ENCODE measurements around the gene CACNA1D. TPM values are rescaled to one million over a fixed set of nuclear protein-coding genes. Genes with fewer than 3 reads are reported as not detected.

Gene CACNA1D
- total RNA-seq, 1 donor from 2014 or later, result 1.1 TPM

GRCh38 chr3:53807117-53807810 is 312.9 kb downstream of the CACNA1D start:
- Histone ChIP-seq H3K4me3 (no peak overlapping the region), H3K36me3 (no peaks in the 10 kb centered on the region), H3K27ac (replicated peaks) (peak overlapping the region; percentile 48), H3K9me3 (replicated peaks) (no peaks in the 10 kb centered on the region), H3K27me3 (ENCODE audit: low read depth) (peaks cover 5% of the 10 kb centered on the region), H3K4me1 (peaks cover 18% of the 10 kb centered on the region)
- DNase-seq, result no peak
- TF ChIP-seq CTCF (IDR thresholded peaks at IDR 0.05; ENCODE audit: borderline replicate concordance), result no peak
- intact Hi-C loops (cut with micrococcal nuclease), result no loop called here

GRCh38 chr3:53808496-53808895 is 314.1 kb downstream of the CACNA1D start:
- Histone ChIP-seq H3K36me3 (no peaks in the 10 kb centered on the region), H3K27ac (replicated peaks) (no peak overlapping the region), H3K4me1 (peaks cover 18% of the 10 kb centered on the region), H3K4me3 (no peak overlapping the region), H3K27me3 (ENCODE audit: low read depth) (peaks cover 5% of the 10 kb centered on the region), H3K9me3 (replicated peaks) (no peaks in the 10 kb centered on the region)
- no peak for DNase-seq
- TF ChIP-seq CTCF (IDR thresholded peaks at IDR 0.05; ENCODE audit: borderline replicate concordance), result no peak
- intact Hi-C loops (cut with micrococcal nuclease), result no loop called here

GRCh38 chr3:53809267-53809666 is 314.9 kb downstream of the CACNA1D start:
- DNase-seq, result no peak
- no peak for TF ChIP-seq CTCF (IDR thresholded peaks at IDR 0.05; ENCODE audit: borderline replicate concordance)
- Histone ChIP-seq H3K27me3 (ENCODE audit: low read depth) (peaks cover 5% of the 10 kb centered on the region), H3K36me3 (no peaks in the 10 kb centered on the region), H3K9me3 (replicated peaks) (no peaks in the 10 kb centered on the region), H3K27ac (replicated peaks) (no peak overlapping the region), H3K4me1 (peaks cover 18% of the 10 kb centered on the region), H3K4me3 (no peak overlapping the region)
- intact Hi-C loops (cut with micrococcal nuclease), result no loop called here

GRCh38 chr3:53809764-53810400 is 315.5 kb downstream of the CACNA1D start:
- H3K4me1 ChIP-seq, result peaks cover 18% of the 10 kb centered on the region
- intact Hi-C loops (cut with micrococcal nuclease), result no loop called here
- no peak overlapping the region for H3K4me3 ChIP-seq
- no peak for DNase-seq
- H3K36me3 ChIP-seq, result no peaks in the 10 kb centered on the region
- no peak overlapping the region for H3K27ac ChIP-seq (replicated peaks)
- no peaks in the 10 kb centered on the region for H3K9me3 ChIP-seq (replicated peaks)
- TF ChIP-seq CTCF (IDR thresholded peaks at IDR 0.05; ENCODE audit: borderline replicate concordance), result no peak
- H3K27me3 ChIP-seq (ENCODE audit: low read depth), result peaks cover 5% of the 10 kb centered on the region

GRCh38 chr3:53811143-53811927 is 316.9 kb downstream of the CACNA1D start:
- Histone ChIP-seq H3K27me3 (ENCODE audit: low read depth) (peaks cover 5% of the 10 kb centered on the region), H3K4me1 (peaks cover 16% of the 10 kb centered on the region), H3K9me3 (replicated peaks) (no peaks in the 10 kb centered on the region), H3K36me3 (no peaks in the 10 kb centered on the region), H3K4me3 (no peak overlapping the region), H3K27ac (replicated peaks) (no peak overlapping the region)
- TF ChIP-seq CTCF (IDR thresholded peaks at IDR 0.05; ENCODE audit: borderline replicate concordance), result no peak
- intact Hi-C loops (cut with micrococcal nuclease), result no loop called here
- no peak for DNase-seq
